ENCODE measurements around the gene MTUS2.

MTUS2 gene

DNA sequence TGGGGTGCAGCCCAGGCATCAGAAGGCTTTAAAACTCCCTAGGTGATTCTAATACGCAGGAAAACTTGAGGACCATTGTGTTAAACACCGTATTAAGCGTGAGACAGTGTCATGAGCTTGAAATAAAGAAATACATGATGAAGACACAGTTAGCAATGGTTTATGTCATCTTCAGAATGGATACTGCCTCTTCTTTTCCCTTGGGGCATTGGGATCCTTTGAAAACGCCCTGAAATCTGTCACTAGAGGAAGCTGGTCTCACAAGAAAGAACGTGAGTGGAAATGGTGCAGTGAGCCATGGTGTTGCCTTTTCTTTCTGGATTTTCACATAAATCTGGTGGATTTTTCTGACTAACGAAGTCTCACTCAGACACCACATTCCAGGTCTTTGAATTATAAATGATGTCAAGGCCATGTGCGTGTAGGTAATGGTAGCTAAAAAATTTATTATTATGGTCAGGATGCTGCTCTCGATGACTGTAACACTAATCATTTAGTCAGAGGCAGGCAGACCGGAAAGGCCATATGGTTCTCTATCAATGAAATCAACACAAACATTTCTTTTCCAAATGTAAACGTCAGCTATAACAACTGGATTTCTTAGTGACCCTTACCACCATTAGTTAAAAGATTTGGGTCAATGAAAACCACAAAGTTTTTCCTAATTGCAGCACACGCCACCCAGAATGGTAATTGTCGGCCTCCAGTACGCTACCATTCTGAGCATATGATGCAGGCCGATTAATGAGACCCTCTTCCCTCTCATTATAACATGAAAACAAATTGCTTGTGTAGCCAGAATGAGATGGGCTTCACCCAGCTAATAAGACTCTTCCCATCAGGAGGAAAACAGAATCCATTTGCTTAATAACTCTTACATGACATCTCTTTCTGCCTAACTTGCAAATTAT is 669.8 kb downstream of the MTUS2 start:
- peaks cover 12% of the 10 kb centered on the region; the same call in 1 of the 2 replicates for H3K4me1 ChIP-seq (ENCODE audit: insufficient read depth, low read length)
- no peaks in the 10 kb centered on the region for H3K9me3 ChIP-seq (ENCODE audit: insufficient read depth, low read depth, low read length)
- no peaks in the 10 kb centered on the region for H3K36me3 ChIP-seq (ENCODE audit: insufficient read depth, low read length)
- no peaks in the 10 kb centered on the region for H3K27me3 ChIP-seq (ENCODE audit: insufficient read depth, low read length)
- H3K4me3 ChIP-seq (ENCODE audit: low read length): no peak overlapping the region
- H3K27ac ChIP-seq (ENCODE audit: low read depth, low read length): no peak overlapping the region
- 85% methylated on average over 14 of the region's 14 CpGs for WGBS
- H3K9ac ChIP-seq (ENCODE audit: low read depth, low read length): no peak overlapping the region

- Histone ChIP-seq H3K36me3 (ENCODE audit: insufficient read depth, low read length) (no peaks in the 10 kb centered on the region), H3K27me3 (ENCODE audit: insufficient read depth, low read length) (no peaks in the 10 kb centered on the region), H3K4me1 (ENCODE audit: insufficient read depth, low read length) (peaks cover 12% of the 10 kb centered on the region; the same call in 1 of the 2 replicates), H3K9me3 (ENCODE audit: insufficient read depth, low read depth, low read length) (no peaks in the 10 kb centered on the region), H3K9ac (ENCODE audit: low read depth, low read length) (no peak overlapping the region), H3K4me3 (ENCODE audit: low read length) (no peak overlapping the region), H3K27ac (ENCODE audit: low read depth, low read length) (no peak overlapping the region)
- WGBS: 95% methylated on average over 9 of the region's 9 CpGs
Measured at GRCh38 chr13:29490561-29490885, 670.4 kb downstream of the MTUS2 start.

DNA sequence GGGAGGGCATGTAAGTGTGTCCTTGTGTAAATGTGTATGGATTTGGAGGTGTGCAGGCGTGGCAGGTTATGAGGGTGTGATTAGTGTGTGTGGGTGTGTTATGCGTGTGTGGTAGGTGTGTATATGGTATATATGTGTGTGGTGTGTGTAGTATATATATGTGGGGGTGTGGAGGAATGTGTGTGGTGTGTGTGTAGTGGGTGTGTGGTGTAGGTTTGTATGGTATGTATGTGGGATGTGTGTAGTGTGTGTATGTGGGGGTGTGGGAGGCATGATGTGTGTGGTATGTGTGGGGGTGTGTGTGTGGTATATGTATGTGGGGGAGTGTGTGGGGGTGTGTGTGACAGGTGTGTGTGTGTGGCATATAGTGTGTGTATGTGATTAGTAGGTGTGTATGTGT is 671.1 kb downstream of the MTUS2 start:
- Histone ChIP-seq H3K27ac (ENCODE audit: low read depth, low read length) (no peak overlapping the region), H3K9me3 (ENCODE audit: insufficient read depth, low read depth, low read length) (no peaks in the 10 kb centered on the region), H3K4me1 (ENCODE audit: insufficient read depth, low read length) (peaks cover 12% of the 10 kb centered on the region; the same call in 1 of the 2 replicates), H3K4me3 (ENCODE audit: low read length) (no peak overlapping the region), H3K36me3 (ENCODE audit: insufficient read depth, low read length) (no peaks in the 10 kb centered on the region), H3K9ac (ENCODE audit: low read depth, low read length) (no peak overlapping the region), H3K27me3 (ENCODE audit: insufficient read depth, low read length) (no peaks in the 10 kb centered on the region)
- WGBS: 48% methylated on average over 2 of the region's 2 CpGs

GRCh38 chr13:29493796-29494195 is 673.7 kb downstream of the MTUS2 start:
- 82% methylated on average over 4 of the region's 4 CpGs for whole genome bisulfite sequencing
- peaks cover 5% of the 10 kb centered on the region; the same call in 1 of the 2 replicates for H3K4me1 ChIP-seq (ENCODE audit: insufficient read depth, low read length)
- H3K27me3 ChIP-seq (ENCODE audit: insufficient read depth, low read length): no peaks in the 10 kb centered on the region
- H3K4me3 ChIP-seq (ENCODE audit: low read length): no peak overlapping the region
- no peaks in the 10 kb centered on the region for H3K9me3 ChIP-seq (ENCODE audit: insufficient read depth, low read depth, low read length)
- H3K36me3 ChIP-seq (ENCODE audit: insufficient read depth, low read length): no peaks in the 10 kb centered on the region
- no peak overlapping the region for H3K9ac ChIP-seq (ENCODE audit: low read depth, low read length)
- no peak overlapping the region for H3K27ac ChIP-seq (ENCODE audit: low read depth, low read length)

GRCh38 chr13:29494520-29494919 is 674.4 kb downstream of the MTUS2 start:
- Histone ChIP-seq H3K36me3 (ENCODE audit: insufficient read depth, low read length) (no peaks in the 10 kb centered on the region), H3K9me3 (ENCODE audit: insufficient read depth, low read depth, low read length) (no peaks in the 10 kb centered on the region), H3K9ac (ENCODE audit: low read depth, low read length) (no peak overlapping the region), H3K27me3 (ENCODE audit: insufficient read depth, low read length) (no peaks in the 10 kb centered on the region), H3K4me1 (ENCODE audit: insufficient read depth, low read length) (peaks cover 5% of the 10 kb centered on the region; the same call in 1 of the 2 replicates), H3K4me3 (ENCODE audit: low read length) (no peak overlapping the region), H3K27ac (ENCODE audit: low read depth, low read length) (no peak overlapping the region)
- WGBS: 97% methylated on average over 8 of the region's 8 CpGs

GRCh38 chr13:29496241-29496712 is 676.1 kb downstream of the MTUS2 start:
- Histone ChIP-seq H3K27ac (ENCODE audit: low read depth, low read length) (no peak overlapping the region), H3K4me1 (ENCODE audit: insufficient read depth, low read length) (peaks cover 5% of the 10 kb centered on the region; the same call in 1 of the 2 replicates), H3K9me3 (ENCODE audit: insufficient read depth, low read depth, low read length) (no peaks in the 10 kb centered on the region), H3K4me3 (ENCODE audit: low read length) (no peak overlapping the region), H3K27me3 (ENCODE audit: insufficient read depth, low read length) (no peaks in the 10 kb centered on the region), H3K36me3 (ENCODE audit: insufficient read depth, low read length) (no peaks in the 10 kb centered on the region), H3K9ac (ENCODE audit: low read depth, low read length) (no peak overlapping the region)
- 90% methylated on average over 9 of the region's 9 CpGs for WGBS

GRCh38 chr13:29497137-29497654 is 677.1 kb downstream of the MTUS2 start:
- Histone ChIP-seq H3K4me1 (ENCODE audit: insufficient read depth, low read length) (peaks cover 5% of the 10 kb centered on the region; the same call in 1 of the 2 replicates), H3K27ac (ENCODE audit: low read depth, low read length) (no peak overlapping the region), H3K4me3 (ENCODE audit: low read length) (no peak overlapping the region), H3K9me3 (ENCODE audit: insufficient read depth, low read depth, low read length) (no peaks in the 10 kb centered on the region), H3K36me3 (ENCODE audit: insufficient read depth, low read length) (no peaks in the 10 kb centered on the region), H3K9ac (ENCODE audit: low read depth, low read length) (no peak overlapping the region), H3K27me3 (ENCODE audit: insufficient read depth, low read length) (no peaks in the 10 kb centered on the region)
- WGBS: 58% methylated on average over 15 of the region's 15 CpGs

DNA sequence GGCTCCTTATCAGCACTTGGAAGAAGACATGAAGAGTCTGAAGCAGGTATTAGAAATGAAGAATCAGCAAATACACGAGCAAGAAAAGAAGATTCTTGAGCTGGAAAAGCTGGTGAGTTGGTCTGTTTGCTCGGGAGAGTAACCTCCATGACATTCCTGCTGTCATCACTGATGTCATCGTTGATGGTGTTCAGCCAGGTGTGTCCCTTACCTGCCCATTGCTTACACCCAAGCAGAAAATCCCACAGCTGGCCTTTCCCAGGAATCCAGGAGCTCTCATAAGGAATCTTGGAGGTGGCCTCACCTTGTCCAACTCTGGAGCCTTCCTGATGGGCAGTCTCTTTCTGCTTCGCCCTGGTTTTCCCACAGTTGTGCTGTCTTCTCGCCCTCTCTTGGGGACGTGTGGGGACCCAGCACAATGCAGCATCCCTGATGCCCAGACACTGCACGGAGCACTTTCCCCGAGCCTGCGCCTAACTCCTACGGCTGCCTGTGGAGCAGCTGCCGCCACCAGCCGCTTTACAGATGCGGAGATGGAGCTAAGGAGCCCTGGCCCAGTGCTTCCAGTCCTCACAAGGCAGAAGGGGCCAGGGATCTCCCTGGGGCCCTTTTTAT is 678.4 kb downstream of the MTUS2 start:
- 93% methylated on average over 13 of the region's 13 CpGs for WGBS
- H3K4me3 ChIP-seq (ENCODE audit: low read length): no peak overlapping the region
- no peak overlapping the region for H3K9ac ChIP-seq (ENCODE audit: low read depth, low read length)

GRCh38 chr13:29499506-29500165 is 679.5 kb downstream of the MTUS2 start:
- peaks cover 4% of the 10 kb centered on the region; the same call in 1 of the 2 replicates for H3K4me1 ChIP-seq (ENCODE audit: insufficient read depth, low read length)
- no peak overlapping the region for H3K9ac ChIP-seq (ENCODE audit: low read depth, low read length)
- H3K9me3 ChIP-seq (ENCODE audit: insufficient read depth, low read depth, low read length): no peaks in the 10 kb centered on the region
- no peaks in the 10 kb centered on the region for H3K36me3 ChIP-seq (ENCODE audit: insufficient read depth, low read length)
- H3K4me3 ChIP-seq (ENCODE audit: low read length): no peak overlapping the region
- no peak overlapping the region for H3K27ac ChIP-seq (ENCODE audit: low read depth, low read length)
- WGBS: 96% methylated on average over 7 of the region's 7 CpGs
- peaks cover 3% of the 10 kb centered on the region; the same call in 1 of the 2 replicates for H3K27me3 ChIP-seq (ENCODE audit: insufficient read depth, low read length)

More for the DNA sequence above, 678.4 kb downstream of the MTUS2 start:
- Histone ChIP-seq H3K27ac (ENCODE audit: low read depth, low read length) (no peak overlapping the region), H3K4me1 (ENCODE audit: insufficient read depth, low read length) (peaks cover 9% of the 10 kb centered on the region; the same call in 1 of the 2 replicates), H3K27me3 (ENCODE audit: insufficient read depth, low read length) (peaks cover 3% of the 10 kb centered on the region; the same call in 1 of the 2 replicates), H3K36me3 (ENCODE audit: insufficient read depth, low read length) (no peaks in the 10 kb centered on the region), H3K9me3 (ENCODE audit: insufficient read depth, low read depth, low read length) (no peaks in the 10 kb centered on the region)

- H3K9me3 ChIP-seq (ENCODE audit: insufficient read depth, low read depth, low read length): no peaks in the 10 kb centered on the region
- H3K27me3 ChIP-seq (ENCODE audit: insufficient read depth, low read length): peaks cover 3% of the 10 kb centered on the region; the same call in 1 of the 2 replicates
- WGBS: 97% methylated on average over 7 of the region's 7 CpGs
- no peaks in the 10 kb centered on the region for H3K36me3 ChIP-seq (ENCODE audit: insufficient read depth, low read length)
- H3K4me1 ChIP-seq (ENCODE audit: insufficient read depth, low read length): peaks cover 4% of the 10 kb centered on the region; the same call in 1 of the 2 replicates
- no peak overlapping the region for H3K27ac ChIP-seq (ENCODE audit: low read depth, low read length)
- no peak overlapping the region for H3K4me3 ChIP-seq (ENCODE audit: low read length)
- H3K9ac ChIP-seq (ENCODE audit: low read depth, low read length): no peak overlapping the region
Measured at GRCh38 chr13:29500386-29500785, 680.2 kb downstream of the MTUS2 start.

Data from HUES64 (cell line).